Tracheal epithelial cell (primary cell): ENCODE data around the gene MTG2. TPM values are rescaled to one million over a fixed set of nuclear protein-coding genes. Genes with fewer than 3 reads are reported as not detected.

Experiments used
- total RNA-seq: library from RNA; depleted of rRNA; stranded (reverse); fragments of >200 nt; gene quantifications from 2 replicates; pipeline ENCODE4 v1.2.1, GENCODE V29; 2014

Gene MTG2, protein sequence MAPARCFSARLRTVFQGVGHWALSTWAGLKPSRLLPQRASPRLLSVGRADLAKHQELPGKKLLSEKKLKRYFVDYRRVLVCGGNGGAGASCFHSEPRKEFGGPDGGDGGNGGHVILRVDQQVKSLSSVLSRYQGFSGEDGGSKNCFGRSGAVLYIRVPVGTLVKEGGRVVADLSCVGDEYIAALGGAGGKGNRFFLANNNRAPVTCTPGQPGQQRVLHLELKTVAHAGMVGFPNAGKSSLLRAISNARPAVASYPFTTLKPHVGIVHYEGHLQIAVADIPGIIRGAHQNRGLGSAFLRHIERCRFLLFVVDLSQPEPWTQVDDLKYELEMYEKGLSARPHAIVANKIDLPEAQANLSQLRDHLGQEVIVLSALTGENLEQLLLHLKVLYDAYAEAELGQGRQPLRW
- total RNA-seq = 16.8 and 23.4 TPM in 2 replicates

DNA sequence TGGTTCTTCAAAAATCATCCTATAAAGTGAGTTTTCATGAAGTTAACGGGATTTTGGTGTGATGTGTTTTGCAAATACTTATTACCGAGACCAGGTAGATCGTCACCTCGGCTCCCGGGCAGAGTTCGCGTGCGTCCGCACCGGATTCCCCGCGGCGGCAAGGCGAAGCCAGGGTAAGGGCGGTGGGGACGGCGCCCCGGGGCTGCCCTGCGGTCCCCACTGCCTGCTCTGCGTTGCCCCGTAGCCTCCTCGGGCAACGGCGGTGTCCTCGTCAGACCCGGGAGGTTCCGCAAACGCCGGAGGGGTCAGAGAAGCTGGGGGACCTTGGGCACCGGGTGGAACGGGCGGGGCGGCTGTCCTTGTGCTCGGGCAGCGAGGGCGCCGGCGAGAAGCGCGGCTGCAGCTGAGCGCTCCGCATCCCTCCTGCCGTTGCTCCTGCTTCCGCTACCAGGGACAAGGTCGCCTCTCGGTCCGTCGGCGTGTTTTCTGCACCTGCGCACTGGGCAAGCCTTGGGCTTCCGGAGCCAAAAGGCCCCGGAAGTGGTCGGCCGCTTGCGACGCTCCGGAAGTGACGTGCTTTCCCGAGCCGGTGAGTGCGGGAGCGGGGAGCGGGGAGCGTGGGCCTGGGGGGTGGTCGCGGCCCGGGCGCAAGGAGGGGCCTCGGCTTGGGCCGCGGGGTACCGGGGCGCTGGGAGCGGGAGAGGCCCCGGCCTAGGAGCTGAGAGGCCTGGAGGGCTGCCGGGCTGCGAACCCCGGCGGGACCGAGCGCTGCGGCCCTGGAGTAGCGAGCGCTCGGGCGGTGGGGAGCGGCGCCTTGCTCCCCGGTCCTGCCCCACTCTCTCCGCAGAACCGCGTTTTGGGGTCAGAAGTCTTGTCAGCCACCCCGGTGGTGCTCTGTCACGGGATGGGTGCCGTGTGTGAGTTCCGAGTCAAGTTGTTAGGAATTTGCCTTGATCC is at the start of gene MTG2:
MTG2 (plus strand) TSS at position 560 of the 957 bp plus-strand sequence. CDS start 10,393 bp downstream, outside the sequence.

DNA sequence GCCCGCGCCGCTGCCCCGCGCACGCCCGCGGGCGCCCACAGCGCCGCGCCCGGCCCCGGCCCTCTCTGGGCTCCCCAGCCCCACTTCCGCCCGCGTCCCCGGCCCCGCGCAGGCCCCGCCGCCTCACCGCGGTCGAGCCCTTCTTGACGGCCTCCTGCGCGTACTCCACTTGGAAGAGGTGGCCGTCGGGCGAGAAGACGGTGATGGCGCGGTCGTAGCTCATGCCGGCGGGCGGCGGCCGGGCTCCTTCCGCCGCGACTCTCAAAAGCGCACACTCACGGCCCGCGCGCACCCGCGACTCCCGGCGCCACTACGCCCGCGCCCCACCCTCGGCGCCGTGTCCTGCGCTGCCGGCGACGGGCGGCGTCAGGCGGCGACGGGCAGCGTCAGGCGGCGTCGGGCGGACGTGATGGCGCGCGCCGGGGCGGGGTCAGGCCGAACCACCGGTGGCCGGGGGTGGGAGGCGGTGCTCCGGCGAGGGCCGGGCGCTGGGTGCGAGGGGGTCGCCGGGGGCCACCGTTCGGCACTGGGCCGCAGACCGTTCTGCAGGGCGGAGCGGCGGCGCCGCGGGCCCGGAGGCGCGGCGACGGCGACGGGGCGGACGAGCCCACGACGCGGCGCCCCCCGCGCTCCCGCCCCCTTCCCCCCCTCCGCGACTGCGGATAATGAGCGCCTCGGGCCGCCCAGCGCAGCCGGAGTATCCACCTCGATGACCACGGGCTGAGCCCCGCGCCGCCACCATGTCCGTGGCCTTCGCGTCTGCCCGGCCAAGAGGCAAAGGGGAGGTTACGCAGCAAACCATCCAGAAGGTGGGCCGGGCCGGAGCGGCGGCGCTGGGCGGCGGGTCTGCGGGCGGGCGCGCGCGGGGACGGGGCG is 39.5 kb upstream of the MTG2 start, which contains the start of the genes PSMA7 and SS18L1:
PSMA7 (minus strand) TSS at position 314 of the 876 bp plus-strand sequence; CDS start at position 223, 91 bp downstream.
SS18L1 (plus strand) TSS at position 689 of the 876 bp plus-strand sequence; CDS start at position 741, 52 bp downstream.

DNA sequence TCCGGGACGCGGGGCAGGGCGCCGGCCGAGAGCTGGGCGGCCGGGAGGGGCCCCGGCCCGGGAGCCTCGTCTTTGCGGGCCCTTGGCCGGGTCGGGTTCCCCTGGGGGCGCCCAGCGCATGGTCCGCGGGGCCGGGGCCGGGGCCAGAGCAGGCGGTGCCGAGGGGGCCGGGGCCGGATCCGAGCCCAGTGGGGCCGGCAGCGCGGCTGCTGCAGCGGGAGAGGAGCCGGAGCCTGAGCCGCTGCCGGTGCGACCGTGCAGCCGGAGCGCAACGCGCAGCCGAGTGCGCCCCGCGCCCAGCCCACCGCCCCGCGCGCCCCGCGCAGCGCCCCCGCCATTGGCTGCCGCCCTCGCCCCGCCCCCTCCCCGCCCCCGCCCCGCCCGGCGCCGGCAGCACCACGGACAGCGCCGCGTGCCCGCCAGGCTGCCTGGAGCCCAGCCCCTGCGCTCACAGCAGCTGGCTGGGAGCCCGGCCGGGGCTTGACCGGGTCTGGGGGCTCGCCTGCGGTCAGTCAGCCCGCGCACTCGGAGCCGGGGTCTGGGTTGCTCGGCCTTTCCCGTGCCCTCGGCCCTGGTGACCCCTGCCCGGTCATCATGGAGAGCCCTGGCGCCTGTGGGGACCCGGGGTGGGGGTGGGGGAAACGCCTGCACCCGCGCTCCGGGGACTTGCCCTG is 37.3 kb downstream of the MTG2 start, which contains the start of gene HRH3:
HRH3 (minus strand) TSS at position 287 of the 674 bp plus-strand sequence. CDS start 308 bp downstream, outside the sequence.

DNA sequence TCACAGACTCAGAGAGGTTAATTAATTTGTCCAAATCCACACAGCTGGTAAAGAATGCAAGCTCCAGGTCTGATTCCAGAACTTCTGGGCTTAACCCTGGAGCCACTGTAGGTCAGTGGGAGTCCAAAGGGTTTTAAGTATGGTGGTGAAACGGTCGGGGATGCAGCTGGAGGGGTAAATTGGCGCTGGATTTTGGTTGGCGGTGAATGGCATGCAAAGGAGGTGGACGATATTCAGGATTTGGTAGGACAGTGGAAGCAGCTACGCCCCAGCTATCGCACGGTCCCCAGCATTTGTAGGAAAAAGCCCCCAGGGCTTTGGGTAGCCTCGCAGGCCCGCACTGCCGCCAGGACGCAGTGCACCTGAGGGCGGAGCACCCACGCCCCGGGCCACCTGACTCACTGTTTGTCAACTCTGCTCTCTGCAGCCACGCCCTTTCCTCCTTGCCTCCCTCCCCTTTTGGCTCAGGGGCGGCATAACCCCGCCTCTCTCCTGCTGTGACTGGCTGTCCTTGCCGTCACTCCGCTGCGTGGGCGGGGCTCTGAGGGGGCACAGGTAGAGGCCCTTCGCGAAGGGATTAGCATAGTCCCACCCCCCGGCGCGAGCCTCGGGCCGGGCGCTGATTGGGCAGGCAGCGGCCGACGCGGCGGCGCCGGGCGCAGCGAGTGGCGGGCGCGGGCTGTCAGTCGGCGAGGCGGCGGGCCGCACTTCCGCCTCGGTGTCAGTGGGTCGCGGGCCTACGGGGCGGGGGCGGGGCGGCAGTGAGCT is 55.2 kb downstream of the MTG2 start, which contains the start of gene OSBPL2:
OSBPL2 (plus strand) TSS at position 721 of the 768 bp plus-strand sequence. CDS start 17,664 bp downstream, outside the sequence.

Other genes with a start within 250 kb of the MTG2 start
- 3.4 and 4.9 TPM in 2 replicates for gene TAF4, start 117.1 kb upstream of the MTG2 start, total RNA-seq
- gene LSM14B, start 60.6 kb upstream of the MTG2 start, total RNA-seq = 39.0 and 48.4 TPM in 2 replicates
- 366 and 432 TPM in 2 replicates for gene PSMA7, start 39.6 kb upstream of the MTG2 start, total RNA-seq
- gene SS18L1, start 39.3 kb upstream of the MTG2 start, total RNA-seq = 9.4 and 12.8 TPM in 2 replicates
- gene HRH3, start 37.2 kb downstream of the MTG2 start, total RNA-seq = not detected in 2 replicates
- 45.6 and 48.4 TPM in 2 replicates for gene OSBPL2, start 55.5 kb downstream of the MTG2 start, total RNA-seq
- gene ADRM1, start 120.0 kb downstream of the MTG2 start, total RNA-seq = 152 and 180 TPM in 2 replicates
- gene LAMA5, start 184.3 kb downstream of the MTG2 start, total RNA-seq = 85.3 and 124 TPM in 2 replicates
- 756 and 909 TPM in 2 replicates for gene RPS21, start 204.1 kb downstream of the MTG2 start, total RNA-seq
- gene CABLES2, start 224.3 kb downstream of the MTG2 start, total RNA-seq = 0.24 and 0.85 TPM in 2 replicates
- 0.24 and 0.64 TPM in 2 replicates for gene RBBP8NL, start 244.5 kb downstream of the MTG2 start, total RNA-seq